Measurements from ENCODE around the gene NECTIN2. TPM values are rescaled to one million over a fixed set of nuclear protein-coding genes. Genes with fewer than 3 reads are reported as not detected.
A peak's percentile ranks its signal among the peaks of the same experiment; 100 is the strongest.

The NECTIN2 gene
- 100 to 1,000 TPM in 2 of 4 donors, 10 to 100 TPM in 2; 58.6 to 129 (median 90.2) TPM for total RNA-seq

DNA sequence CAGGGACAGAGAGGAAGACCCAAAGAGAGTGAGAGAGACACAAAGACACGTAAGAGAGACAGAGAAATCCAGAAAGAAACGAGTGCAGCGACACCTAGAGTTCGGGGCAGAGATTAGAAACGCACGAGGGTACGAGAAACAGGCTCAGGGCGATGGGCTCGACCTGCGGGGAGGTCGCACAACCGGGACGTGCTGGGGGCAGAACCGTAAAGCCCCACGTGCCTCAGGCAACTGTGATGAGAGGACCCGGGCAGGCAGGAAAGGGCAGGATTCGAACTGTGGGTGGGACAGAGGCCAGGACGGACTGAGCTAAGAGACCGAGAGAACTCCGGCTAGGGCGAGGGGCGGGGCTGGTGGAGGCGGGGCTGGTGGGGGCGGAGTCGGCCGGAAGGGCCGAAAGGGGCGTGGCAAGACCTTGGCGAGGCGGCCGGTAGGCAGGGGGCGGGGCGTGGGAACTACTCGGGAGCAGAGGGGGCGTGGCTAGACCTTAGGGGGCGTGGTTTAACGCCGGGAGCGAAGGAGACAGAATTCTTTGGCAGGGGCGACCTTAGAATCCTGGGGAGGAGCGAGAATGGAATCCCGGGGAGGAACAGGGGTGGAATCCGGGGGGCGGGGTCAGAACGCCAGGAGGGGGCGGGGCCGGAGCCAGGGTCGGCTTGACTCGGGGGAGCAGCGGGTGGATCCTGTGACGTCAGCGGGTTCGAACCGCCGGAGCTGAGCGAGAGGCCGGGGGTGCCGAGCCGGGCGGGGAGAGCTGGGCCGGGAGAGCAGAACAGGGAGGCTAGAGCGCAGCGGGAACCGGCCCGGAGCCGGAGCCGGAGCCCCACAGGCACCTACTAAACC is at the start of gene NECTIN2:
Gene NECTIN2, plus strand, starts transcription at position 686 of the 843 bp plus-strand sequence. CDS start 229 bp downstream, outside the sequence.
- TF ChIP-seq, protein P1, sequence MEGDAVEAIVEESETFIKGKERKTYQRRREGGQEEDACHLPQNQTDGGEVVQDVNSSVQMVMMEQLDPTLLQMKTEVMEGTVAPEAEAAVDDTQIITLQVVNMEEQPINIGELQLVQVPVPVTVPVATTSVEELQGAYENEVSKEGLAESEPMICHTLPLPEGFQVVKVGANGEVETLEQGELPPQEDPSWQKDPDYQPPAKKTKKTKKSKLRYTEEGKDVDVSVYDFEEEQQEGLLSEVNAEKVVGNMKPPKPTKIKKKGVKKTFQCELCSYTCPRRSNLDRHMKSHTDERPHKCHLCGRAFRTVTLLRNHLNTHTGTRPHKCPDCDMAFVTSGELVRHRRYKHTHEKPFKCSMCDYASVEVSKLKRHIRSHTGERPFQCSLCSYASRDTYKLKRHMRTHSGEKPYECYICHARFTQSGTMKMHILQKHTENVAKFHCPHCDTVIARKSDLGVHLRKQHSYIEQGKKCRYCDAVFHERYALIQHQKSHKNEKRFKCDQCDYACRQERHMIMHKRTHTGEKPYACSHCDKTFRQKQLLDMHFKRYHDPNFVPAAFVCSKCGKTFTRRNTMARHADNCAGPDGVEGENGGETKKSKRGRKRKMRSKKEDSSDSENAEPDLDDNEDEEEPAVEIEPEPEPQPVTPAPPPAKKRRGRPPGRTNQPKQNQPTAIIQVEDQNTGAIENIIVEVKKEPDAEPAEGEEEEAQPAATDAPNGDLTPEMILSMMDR (IDR thresholded peaks at IDR 0.05), result peak in 1 of 3 donors; percentile 46
- DNase-seq (ENCODE audit: low spot score) (peak; percentile 100), ATAC-seq (ENCODE audit: low FRiP score) (peak; percentile 74)

DNA sequence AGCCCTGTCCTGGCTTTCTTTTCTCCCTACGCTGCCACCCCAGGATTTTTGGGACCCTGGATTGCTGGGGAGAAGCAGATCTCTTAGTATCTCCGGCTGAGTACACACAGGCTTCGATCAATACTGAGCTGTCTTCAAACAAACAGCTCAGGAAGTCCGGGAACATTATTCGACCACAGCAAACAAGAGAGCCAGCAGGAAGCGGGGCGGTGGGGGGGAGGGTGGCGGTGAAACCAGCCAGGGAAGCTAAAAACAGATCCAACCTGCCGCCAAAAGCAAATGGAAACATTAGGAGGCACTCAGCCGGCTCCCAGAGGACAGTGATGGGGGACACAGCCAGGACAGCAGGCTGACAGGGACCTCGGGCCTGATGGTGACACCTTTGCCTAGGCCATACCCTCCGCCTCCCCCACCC is 49.4 kb upstream of the NECTIN2 start:
- DNase-seq (ENCODE audit: low spot score) (no peak), ATAC-seq (ENCODE audit: low FRiP score) (no peak)
- TF ChIP-seq, protein P1 (IDR thresholded peaks at IDR 0.05), result no peak

DNA sequence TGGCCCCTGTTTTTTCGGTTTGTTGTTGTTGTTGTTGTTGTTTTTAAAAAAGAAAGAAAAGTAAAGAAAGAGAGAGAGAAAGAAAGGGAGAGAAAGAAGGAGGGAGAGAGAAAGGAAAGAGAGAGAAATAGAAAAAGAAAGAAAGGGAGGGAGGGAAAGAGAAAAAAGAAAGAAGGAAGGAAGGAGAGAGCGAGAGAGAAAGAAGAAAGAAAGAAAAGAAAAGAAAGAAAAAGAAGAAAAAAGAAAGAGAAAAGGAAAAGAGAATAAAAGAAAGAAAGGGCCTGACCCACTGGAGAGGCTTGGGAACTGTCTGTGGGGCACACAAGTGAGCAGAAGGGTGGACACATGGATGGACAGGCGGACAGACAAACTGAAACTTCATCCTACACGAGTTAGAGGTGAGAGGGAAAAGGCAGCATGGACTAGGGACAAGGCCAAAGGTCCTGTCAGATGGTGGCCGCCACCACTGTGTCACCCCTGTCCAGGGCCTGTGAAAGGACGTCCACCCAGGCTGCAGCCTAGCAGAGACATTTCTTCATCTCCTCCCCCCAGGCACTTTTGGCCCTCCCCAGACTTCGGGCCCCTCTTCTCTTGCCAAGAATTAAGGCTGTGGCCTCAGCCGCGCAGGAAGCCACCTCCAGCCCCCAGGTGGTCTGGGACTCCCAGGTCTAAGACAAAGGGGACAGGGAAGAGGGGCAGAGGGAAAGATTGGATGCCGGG is 46.3 kb upstream of the NECTIN2 start:
- DNase-seq (ENCODE audit: low spot score), result no peak
- ATAC-seq (ENCODE audit: low FRiP score), result no peak
- TF ChIP-seq, protein P1 (IDR thresholded peaks at IDR 0.05), result no peak

DNA sequence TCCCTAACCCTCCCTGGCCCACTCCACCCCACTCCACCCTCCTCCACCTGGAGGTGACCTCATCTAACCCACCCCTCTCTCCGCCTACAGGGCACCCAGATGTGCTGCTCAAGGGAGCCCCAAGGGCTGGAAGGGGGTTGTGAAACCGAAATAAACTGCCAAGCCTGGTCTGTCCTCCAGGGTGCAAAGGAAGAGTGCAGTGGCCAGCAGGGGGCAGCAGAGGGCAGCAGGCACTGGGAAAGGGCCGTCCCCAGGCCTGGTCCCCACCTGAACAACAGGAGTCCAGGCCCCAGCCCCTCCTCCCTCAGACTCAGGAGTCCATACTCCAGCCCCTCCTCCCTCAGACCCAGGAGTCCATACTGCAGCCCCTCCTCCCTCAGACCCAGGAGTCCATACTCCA is 45.6 kb upstream of the NECTIN2 start:
- ATAC-seq (ENCODE audit: low FRiP score), result peak; percentile 83
- peak; percentile 88 for DNase-seq (ENCODE audit: low spot score)
- TF ChIP-seq, protein P1 (IDR thresholded peaks at IDR 0.05), result peak in 2 of 3 donors; percentile 46 to 84

DNA sequence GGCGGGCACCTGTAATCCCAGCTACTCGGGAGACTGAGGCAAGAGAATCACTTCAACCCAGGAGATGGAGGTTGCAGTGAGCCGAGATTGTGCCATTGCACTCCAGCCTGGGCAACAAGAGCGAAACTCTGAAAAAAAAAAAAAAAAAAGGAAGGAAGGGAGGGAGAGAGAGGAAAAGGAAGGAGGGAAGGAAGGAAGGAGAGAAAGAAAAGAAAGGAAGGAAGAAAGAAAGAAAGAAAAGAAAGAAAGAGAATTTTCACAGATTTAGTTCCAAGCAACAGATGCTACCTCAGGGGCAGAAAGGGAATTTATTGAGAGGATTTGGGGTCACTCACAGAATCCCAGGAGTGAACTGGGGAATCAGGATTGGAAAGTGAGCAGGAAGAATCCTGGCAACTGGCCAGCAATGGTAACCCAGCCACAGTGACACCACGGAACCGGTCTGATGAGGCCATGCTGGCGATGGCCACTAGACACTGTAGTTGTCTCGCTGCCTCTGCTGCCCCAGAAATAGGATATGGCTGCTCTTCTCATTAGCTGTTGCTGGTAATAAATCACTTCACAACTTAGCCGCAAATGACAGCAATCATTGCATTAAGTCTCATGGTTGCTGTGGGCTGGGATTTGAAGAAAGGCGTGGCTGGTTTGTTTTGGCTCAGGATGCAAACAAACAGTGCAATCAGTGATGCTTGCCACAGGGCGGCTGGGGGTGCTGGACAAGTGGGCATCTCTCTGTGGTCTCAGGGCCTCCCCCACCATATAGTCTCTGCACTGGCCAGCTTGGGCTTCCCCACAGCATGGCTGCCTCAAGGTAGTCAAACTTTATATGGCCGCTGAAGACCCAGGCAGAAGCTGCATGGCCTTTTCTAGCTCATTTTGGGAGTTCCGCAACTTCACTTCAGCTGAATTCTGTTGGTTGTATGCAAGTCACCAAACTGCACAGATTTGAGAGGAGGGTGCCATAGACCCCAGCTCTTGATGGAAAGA is 42.4 kb upstream of the NECTIN2 start:
- TF ChIP-seq, protein P1 (IDR thresholded peaks at IDR 0.05), result no peak
- no peak for ATAC-seq (ENCODE audit: low FRiP score)
- no peak for DNase-seq (ENCODE audit: low spot score)

DNA sequence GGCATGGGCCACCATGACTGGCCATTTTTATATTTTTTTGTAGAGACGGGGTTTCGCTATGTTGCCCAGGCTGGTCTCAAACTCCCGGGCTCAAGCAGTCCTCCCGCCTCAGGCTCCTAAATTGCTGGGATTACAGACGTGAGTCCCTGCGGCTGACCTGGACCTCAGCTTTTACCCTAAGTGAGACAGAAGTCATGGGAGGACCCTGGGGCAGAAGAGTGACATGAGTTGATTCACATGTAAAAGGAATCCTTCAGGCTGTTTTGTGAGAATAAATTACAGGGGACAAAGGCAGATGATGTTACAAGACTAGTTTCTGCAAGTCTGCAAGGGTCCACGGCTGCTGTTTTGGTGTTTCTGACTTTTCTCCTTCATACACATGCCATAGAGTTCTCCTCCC is 39.8 kb upstream of the NECTIN2 start:
- ATAC-seq (ENCODE audit: low FRiP score) (no peak), DNase-seq (ENCODE audit: low spot score) (no peak)
- TF ChIP-seq, protein P1 (IDR thresholded peaks at IDR 0.05), result no peak

Measured in omental fat pad (tissue), 4 donors.